ENCODE measurements around the gene HECW1.

DNA sequence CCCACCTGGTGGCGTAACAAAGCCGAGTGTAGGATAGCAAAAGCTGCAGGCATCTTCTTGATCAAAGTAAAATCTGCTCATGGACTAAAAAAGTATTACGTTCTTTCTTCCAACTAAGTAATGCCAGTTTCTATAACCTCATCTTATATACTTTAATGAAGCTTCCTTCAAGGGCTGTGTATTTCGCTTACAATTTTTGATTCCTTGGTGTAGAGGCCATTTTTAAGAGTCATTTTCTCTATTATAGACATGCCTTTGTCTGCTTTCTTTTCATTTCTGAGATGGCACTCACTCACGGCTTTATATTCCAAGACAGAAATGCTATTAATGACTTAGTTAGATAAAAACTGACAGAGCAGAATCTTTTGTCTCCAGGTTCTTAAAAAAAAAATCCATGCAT, 194.0 kb downstream of the HECW1 start:
- TF ChIP-seq, protein P1, sequence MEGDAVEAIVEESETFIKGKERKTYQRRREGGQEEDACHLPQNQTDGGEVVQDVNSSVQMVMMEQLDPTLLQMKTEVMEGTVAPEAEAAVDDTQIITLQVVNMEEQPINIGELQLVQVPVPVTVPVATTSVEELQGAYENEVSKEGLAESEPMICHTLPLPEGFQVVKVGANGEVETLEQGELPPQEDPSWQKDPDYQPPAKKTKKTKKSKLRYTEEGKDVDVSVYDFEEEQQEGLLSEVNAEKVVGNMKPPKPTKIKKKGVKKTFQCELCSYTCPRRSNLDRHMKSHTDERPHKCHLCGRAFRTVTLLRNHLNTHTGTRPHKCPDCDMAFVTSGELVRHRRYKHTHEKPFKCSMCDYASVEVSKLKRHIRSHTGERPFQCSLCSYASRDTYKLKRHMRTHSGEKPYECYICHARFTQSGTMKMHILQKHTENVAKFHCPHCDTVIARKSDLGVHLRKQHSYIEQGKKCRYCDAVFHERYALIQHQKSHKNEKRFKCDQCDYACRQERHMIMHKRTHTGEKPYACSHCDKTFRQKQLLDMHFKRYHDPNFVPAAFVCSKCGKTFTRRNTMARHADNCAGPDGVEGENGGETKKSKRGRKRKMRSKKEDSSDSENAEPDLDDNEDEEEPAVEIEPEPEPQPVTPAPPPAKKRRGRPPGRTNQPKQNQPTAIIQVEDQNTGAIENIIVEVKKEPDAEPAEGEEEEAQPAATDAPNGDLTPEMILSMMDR (IDR thresholded peaks at IDR 0.05), result no peak
- TF ChIP-seq POLR2A (IDR thresholded peaks at IDR 0.05), result no peak

Measured in lower leg skin (tissue), 3 donors.